ENCODE measurements around the gene TET3. TPM values are rescaled to one million over a fixed set of nuclear protein-coding genes. Genes with fewer than 3 reads are reported as not detected.
A peak's percentile ranks its signal among the peaks of the same experiment; 100 is the strongest.

TET3 gene
- polyA plus RNA-seq, 1 donor from 2014 or later = 18.2 TPM

DNA sequence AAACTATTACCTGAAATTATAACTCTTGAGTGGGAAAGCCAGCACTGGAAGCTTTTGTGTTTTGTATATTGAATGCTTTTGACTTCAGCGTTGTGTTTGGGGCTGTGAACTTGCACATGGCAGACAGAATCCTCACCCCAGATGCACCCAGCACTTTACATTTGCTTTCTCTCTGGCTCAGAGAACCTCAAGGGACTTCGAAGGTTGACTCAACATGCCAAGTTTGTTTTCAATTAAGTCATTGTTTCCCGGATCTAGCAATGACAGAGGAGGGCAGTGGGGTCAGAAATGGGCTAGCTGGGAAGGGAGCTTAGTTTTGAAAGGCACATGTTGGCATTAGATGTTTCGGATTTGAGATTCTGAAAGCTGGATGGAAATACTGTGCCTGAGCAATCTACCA is 22.4 kb downstream of the TET3 start:
- peaks cover 86% of the 10 kb centered on the region for H3K79me2 ChIP-seq (replicated peaks; ENCODE audit: insufficient read depth, low read length)
- peak overlapping the region; percentile 11 for H3K4me3 ChIP-seq (ENCODE audit: low read length)
- H3K9me3 ChIP-seq (ENCODE audit: low read length) = no peaks in the 10 kb centered on the region
- no peaks in the 10 kb centered on the region for H3K27me3 ChIP-seq (ENCODE audit: insufficient read depth, low read depth, low read length)
- H3K27ac ChIP-seq (ENCODE audit: low read length) = no peak overlapping the region
- H4K20me1 ChIP-seq (ENCODE audit: insufficient read depth) = peaks cover 32% of the 10 kb centered on the region
- no peak overlapping the region for H3K9ac ChIP-seq (ENCODE audit: low read length)
- H3K36me3 ChIP-seq (ENCODE audit: insufficient read depth, low read length) = no peaks in the 10 kb centered on the region
- H3K4me2 ChIP-seq (ENCODE audit: low read length) = no peak overlapping the region
- TF ChIP-seq, protein P1, sequence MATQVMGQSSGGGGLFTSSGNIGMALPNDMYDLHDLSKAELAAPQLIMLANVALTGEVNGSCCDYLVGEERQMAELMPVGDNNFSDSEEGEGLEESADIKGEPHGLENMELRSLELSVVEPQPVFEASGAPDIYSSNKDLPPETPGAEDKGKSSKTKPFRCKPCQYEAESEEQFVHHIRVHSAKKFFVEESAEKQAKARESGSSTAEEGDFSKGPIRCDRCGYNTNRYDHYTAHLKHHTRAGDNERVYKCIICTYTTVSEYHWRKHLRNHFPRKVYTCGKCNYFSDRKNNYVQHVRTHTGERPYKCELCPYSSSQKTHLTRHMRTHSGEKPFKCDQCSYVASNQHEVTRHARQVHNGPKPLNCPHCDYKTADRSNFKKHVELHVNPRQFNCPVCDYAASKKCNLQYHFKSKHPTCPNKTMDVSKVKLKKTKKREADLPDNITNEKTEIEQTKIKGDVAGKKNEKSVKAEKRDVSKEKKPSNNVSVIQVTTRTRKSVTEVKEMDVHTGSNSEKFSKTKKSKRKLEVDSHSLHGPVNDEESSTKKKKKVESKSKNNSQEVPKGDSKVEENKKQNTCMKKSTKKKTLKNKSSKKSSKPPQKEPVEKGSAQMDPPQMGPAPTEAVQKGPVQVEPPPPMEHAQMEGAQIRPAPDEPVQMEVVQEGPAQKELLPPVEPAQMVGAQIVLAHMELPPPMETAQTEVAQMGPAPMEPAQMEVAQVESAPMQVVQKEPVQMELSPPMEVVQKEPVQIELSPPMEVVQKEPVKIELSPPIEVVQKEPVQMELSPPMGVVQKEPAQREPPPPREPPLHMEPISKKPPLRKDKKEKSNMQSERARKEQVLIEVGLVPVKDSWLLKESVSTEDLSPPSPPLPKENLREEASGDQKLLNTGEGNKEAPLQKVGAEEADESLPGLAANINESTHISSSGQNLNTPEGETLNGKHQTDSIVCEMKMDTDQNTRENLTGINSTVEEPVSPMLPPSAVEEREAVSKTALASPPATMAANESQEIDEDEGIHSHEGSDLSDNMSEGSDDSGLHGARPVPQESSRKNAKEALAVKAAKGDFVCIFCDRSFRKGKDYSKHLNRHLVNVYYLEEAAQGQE (IDR thresholded peaks at IDR 0.05; ENCODE audit: borderline replicate concordance) = no peak
- no peak for TF ChIP-seq EP300 (conservative IDR thresholded peaks at IDR 0.05; ENCODE audit: poor library complexity, severe bottlenecking)
- TF ChIP-seq EZH2 (IDR thresholded peaks at IDR 0.05; ENCODE audit: borderline replicate concordance, insufficient read depth, low read length, poor library complexity, severe bottlenecking) = no peak
- no peak for TF ChIP-seq SMC3 (conservative IDR thresholded peaks at IDR 0.05; ENCODE audit: poor library complexity)
- TF ChIP-seq, protein P2, sequence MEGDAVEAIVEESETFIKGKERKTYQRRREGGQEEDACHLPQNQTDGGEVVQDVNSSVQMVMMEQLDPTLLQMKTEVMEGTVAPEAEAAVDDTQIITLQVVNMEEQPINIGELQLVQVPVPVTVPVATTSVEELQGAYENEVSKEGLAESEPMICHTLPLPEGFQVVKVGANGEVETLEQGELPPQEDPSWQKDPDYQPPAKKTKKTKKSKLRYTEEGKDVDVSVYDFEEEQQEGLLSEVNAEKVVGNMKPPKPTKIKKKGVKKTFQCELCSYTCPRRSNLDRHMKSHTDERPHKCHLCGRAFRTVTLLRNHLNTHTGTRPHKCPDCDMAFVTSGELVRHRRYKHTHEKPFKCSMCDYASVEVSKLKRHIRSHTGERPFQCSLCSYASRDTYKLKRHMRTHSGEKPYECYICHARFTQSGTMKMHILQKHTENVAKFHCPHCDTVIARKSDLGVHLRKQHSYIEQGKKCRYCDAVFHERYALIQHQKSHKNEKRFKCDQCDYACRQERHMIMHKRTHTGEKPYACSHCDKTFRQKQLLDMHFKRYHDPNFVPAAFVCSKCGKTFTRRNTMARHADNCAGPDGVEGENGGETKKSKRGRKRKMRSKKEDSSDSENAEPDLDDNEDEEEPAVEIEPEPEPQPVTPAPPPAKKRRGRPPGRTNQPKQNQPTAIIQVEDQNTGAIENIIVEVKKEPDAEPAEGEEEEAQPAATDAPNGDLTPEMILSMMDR (IDR thresholded peaks at IDR 0.05; ENCODE audit: poor library complexity, severe bottlenecking) = no peak
- H2AFZ ChIP-seq (ENCODE audit: low read depth, low read length) = no peak overlapping the region
- no peaks in the 10 kb centered on the region for H3K9me2 ChIP-seq (ENCODE audit: insufficient read depth, low read length)
- H3F3A ChIP-seq (ENCODE audit: insufficient read depth, low read length, poor library complexity, severe bottlenecking) = no peaks in the 10 kb centered on the region

DNA sequence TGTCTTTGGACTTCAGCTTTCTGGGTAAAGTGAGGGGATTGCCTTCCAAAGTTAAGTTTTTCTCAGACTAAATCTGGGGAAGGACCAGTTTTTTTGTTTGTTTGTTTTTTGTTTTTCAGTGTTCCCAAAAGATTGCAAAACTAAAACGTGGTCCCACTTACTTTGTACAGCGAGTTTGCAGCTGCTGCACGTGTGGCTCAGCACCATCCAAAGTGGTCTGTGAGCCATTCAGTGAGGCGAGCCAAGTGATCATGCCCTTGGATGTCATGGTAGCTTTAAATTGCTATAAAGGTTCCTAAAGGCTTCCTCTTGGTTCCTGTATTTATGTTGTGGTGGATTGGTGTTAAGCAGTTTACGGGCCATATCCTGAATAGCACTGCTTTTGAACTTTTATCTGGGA is 23.0 kb downstream of the TET3 start:
- H3K9ac ChIP-seq (ENCODE audit: low read length) = no peak overlapping the region
- H3K27me3 ChIP-seq (ENCODE audit: insufficient read depth, low read depth, low read length) = no peaks in the 10 kb centered on the region
- peak overlapping the region; percentile 11 for H3K4me3 ChIP-seq (ENCODE audit: low read length)
- H3K9me3 ChIP-seq (ENCODE audit: low read length) = no peaks in the 10 kb centered on the region
- H4K20me1 ChIP-seq (ENCODE audit: insufficient read depth) = peaks cover 32% of the 10 kb centered on the region
- no peaks in the 10 kb centered on the region for H3K9me2 ChIP-seq (ENCODE audit: insufficient read depth, low read length)
- no peak overlapping the region for H3K27ac ChIP-seq (ENCODE audit: low read length)
- TF ChIP-seq EP300 (conservative IDR thresholded peaks at IDR 0.05; ENCODE audit: poor library complexity, severe bottlenecking) (no peak), MXI1 (conservative IDR thresholded peaks at IDR 0.05; ENCODE audit: poor library complexity, severe bottlenecking) (no peak), EZH2 (IDR thresholded peaks at IDR 0.05; ENCODE audit: borderline replicate concordance, insufficient read depth, low read length, poor library complexity, severe bottlenecking) (no peak), RAD21 (conservative IDR thresholded peaks at IDR 0.05) (no peak), TAF1 (IDR thresholded peaks at IDR 0.05; ENCODE audit: low read depth) (no peak), SMC3 (conservative IDR thresholded peaks at IDR 0.05; ENCODE audit: poor library complexity) (no peak), POLR2AphosphoS5 (IDR thresholded peaks at IDR 0.05) (no peak)
- TF ChIP-seq, protein P1 (IDR thresholded peaks at IDR 0.05; ENCODE audit: borderline replicate concordance) = no peak
- TF ChIP-seq, protein P2 (IDR thresholded peaks at IDR 0.05; ENCODE audit: poor library complexity, severe bottlenecking) = no peak
- H3K79me2 ChIP-seq (replicated peaks; ENCODE audit: insufficient read depth, low read length) = peaks cover 91% of the 10 kb centered on the region
- no peaks in the 10 kb centered on the region for H3K36me3 ChIP-seq (ENCODE audit: insufficient read depth, low read length)
- no peak overlapping the region for H3K4me2 ChIP-seq (ENCODE audit: low read length)
- H2AFZ ChIP-seq (ENCODE audit: low read depth, low read length) = no peak overlapping the region
- H3F3A ChIP-seq (ENCODE audit: insufficient read depth, low read length, poor library complexity, severe bottlenecking) = no peaks in the 10 kb centered on the region
